Calu3 (cell line): ENCODE results near the gene ALG9. TPM values are rescaled to one million over a fixed set of nuclear protein-coding genes. Genes with fewer than 3 reads are reported as not detected.

Experiments
- BruUV-seq: library from RNA; stranded (reverse); fragments of 400-500 nt; replicated peaks from 2 replicates; lab custom pipeline; 2021; lab: Mats Ljungman, UMichigan
- CTCF ChIA-PET: fragments of 300-600 bp; sonication (Branson Sonifier 250); formaldehyde crosslinking; loops from one replicate; lab custom pipeline; 2022; ENCODE audit warnings: antibody characterized with exemption; lab: Charles Lee
- DNase-seq: peaks from one replicate; pipeline ENCODE4 v3.0.0; 2022
- H3K27ac Mint-ChIP-seq: one replicate; pipeline ENCODE4 v1.8.0; 2022; ENCODE audit warnings: mixed read lengths; ENCODE audit not compliant: unreplicated experiment
- H3K27me3 Mint-ChIP-seq: one replicate; pipeline ENCODE4 v1.8.0; 2022; ENCODE audit warnings: mixed read lengths; ENCODE audit not compliant: unreplicated experiment
- H3K36me3 Mint-ChIP-seq: one replicate; pipeline ENCODE4 v1.8.0; 2022; ENCODE audit warnings: mild to moderate bottlenecking, moderate library complexity, mixed read lengths; ENCODE audit not compliant: insufficient read depth, unreplicated experiment
- H3K4me1 Mint-ChIP-seq: one replicate; pipeline ENCODE4 v1.8.0; 2022; ENCODE audit warnings: mild to moderate bottlenecking, low read depth, mixed read lengths; ENCODE audit not compliant: unreplicated experiment
- H3K4me3 Mint-ChIP-seq: one replicate; pipeline ENCODE4 v1.8.0; 2022; ENCODE audit warnings: mild to moderate bottlenecking, low read depth, moderate library complexity, mixed read lengths; ENCODE audit not compliant: unreplicated experiment
- H3K9me3 Mint-ChIP-seq: one replicate; pipeline ENCODE4 v1.8.0; 2022; ENCODE audit warnings: low read depth, mixed read lengths; ENCODE audit not compliant: unreplicated experiment
- CTCF ChIP-seq: fragments of 200-600 bp; IDR thresholded peaks from one replicate; pipeline ENCODE4 v1.8.0; 2022; ENCODE audit warnings: antibody characterized with exemption; ENCODE audit not compliant: unreplicated experiment
- intact Hi-C: fragments of 100-400 bp; cut with micrococcal nuclease; formaldehyde crosslinking; loops from one replicate; pipeline ENCODE4 v1.10.0; 2022; ENCODE audit not compliant: unreplicated experiment
- total RNA-seq: library from RNA; stranded (reverse); gene quantifications from 2 replicates; pipeline ENCODE4 v1.2.3, GENCODE V29; 2022

Gene ALG9
- total RNA-seq, 1 experiment from 2014 or later = 12.6 TPM

GRCh38 chr11:111797145-111797581 lies 74.2 kb downstream of the ALG9 start:
- no TSS peak for BruUV-seq
- H3K27me3 Mint-ChIP-seq = no peaks in the 10 kb centered on the region
- H3K36me3 Mint-ChIP-seq = no peaks in the 10 kb centered on the region
- no peaks in the 10 kb centered on the region for H3K9me3 Mint-ChIP-seq
- H3K27ac Mint-ChIP-seq = no peak overlapping the region
- H3K4me1 Mint-ChIP-seq = peaks cover 22% of the 10 kb centered on the region
- no peak for TF ChIP-seq CTCF
- DNase-seq = peak; percentile 4
- no peak overlapping the region for H3K4me3 Mint-ChIP-seq
- CTCF ChIA-PET = no interaction called here
- intact Hi-C loops = no loop called here

GRCh38 chr11:111796696-111797095 lies 74.7 kb downstream of the ALG9 start:
- Mint-ChIP-seq H3K4me3 (no peak overlapping the region), H3K36me3 (no peaks in the 10 kb centered on the region), H3K9me3 (no peaks in the 10 kb centered on the region), H3K27ac (no peak overlapping the region), H3K27me3 (no peaks in the 10 kb centered on the region), H3K4me1 (peaks cover 17% of the 10 kb centered on the region)
- CTCF ChIA-PET = no interaction called here
- intact Hi-C loops = no loop called here
- no TSS peak for BruUV-seq
- TF ChIP-seq CTCF = no peak
- no peak for DNase-seq

- Mint-ChIP-seq H3K4me3 (no peak overlapping the region), H3K36me3 (no peaks in the 10 kb centered on the region), H3K27ac (no peak overlapping the region), H3K9me3 (no peaks in the 10 kb centered on the region), H3K4me1 (peaks cover 11% of the 10 kb centered on the region), H3K27me3 (no peaks in the 10 kb centered on the region)
- no TSS peak for BruUV-seq
- no peak for TF ChIP-seq CTCF
- intact Hi-C loops = no loop called here
- CTCF ChIA-PET = interaction anchor here (0.7 kb wide), 1 partner anchor 27 kb away, joined by 3 read pairs; no protein-coding TSS in a partner anchor
- DNase-seq = no peak
Measured at GRCh38 chr11:111795334-111795985, 75.9 kb downstream of the ALG9 start.

GRCh38 chr11:111793863-111794262 lies 77.5 kb downstream of the ALG9 start:
- CTCF ChIA-PET = no interaction called here
- no peak for DNase-seq
- Mint-ChIP-seq H3K9me3 (no peaks in the 10 kb centered on the region), H3K27ac (no peak overlapping the region), H3K36me3 (no peaks in the 10 kb centered on the region), H3K4me3 (no peak overlapping the region), H3K4me1 (no peaks in the 10 kb centered on the region), H3K27me3 (no peaks in the 10 kb centered on the region)
- TF ChIP-seq CTCF = no peak
- no TSS peak for BruUV-seq
- intact Hi-C loops = no loop called here
